GM12878 (cell line): ENCODE results near the gene SMCP. TPM values are rescaled to one million over a fixed set of nuclear protein-coding genes. Genes with fewer than 3 reads are reported as not detected.

ENCODE experiments used
- ATAC-seq: fragments of 200-7000 bp; cut with Tn5 transposase; 3 replicates; pipeline ENCODE4 v1.9.1; 2020; ENCODE audit warnings: mild to moderate bottlenecking, moderate library complexity
- BruUV-seq: library from RNA; stranded (reverse); fragments of 400-500 nt; replicated peaks from 2 replicates; lab custom pipeline; 2021; lab: Mats Ljungman, UMichigan
- CTCF ChIA-PET: fragments of 300-600 bp; sonication (Branson Sonifier 250); formaldehyde crosslinking; extraction: SDS; loops from one replicate; lab custom pipeline; 2021; ENCODE audit warnings: inconsistent platforms; lab: Yijun Ruan, JAX
- POLR2A ChIA-PET: fragments of 350-600 bp; formaldehyde crosslinking; extraction: SDS; loops from one replicate; lab custom pipeline; 2021; ENCODE audit warnings: inconsistent platforms; lab: Charles Lee
- RAD21 ChIA-PET: fragments of 300-600 bp; sonication (Branson Sonifier 250); formaldehyde crosslinking; loops from one replicate; lab custom pipeline; 2023; ENCODE audit warnings: antibody characterized with exemption; ENCODE audit not compliant: unreplicated experiment; lab: Charles Lee
- SMC1A ChIA-PET: fragments of 300-600 bp; sonication (Branson Sonifier 250); formaldehyde crosslinking; loops from one replicate; lab custom pipeline; 2023; ENCODE audit not compliant: unreplicated experiment, uncharacterized antibody; lab: Charles Lee
- DNase-seq: peaks from one replicate; pipeline ENCODE4 v3.0.0-alpha.2; 2011; ENCODE audit warnings: low read depth, low spot score
- FAIRE-seq: peaks from 3 replicates; lab custom pipeline; 2011; peaks lifted over from hg19 to GRCh38; lab: Jason Lieb, UNC
- H2AFZ ChIP-seq: 2 replicates; pipeline ENCODE4 v1.6.0; 2011; ENCODE audit warnings: low read depth, low read length, control low read depth; ENCODE audit not compliant: control insufficient read depth
- H3K27ac ChIP-seq: 2 replicates; pipeline ENCODE4 v1.5.1; 2011; ENCODE audit warnings: control low read depth; ENCODE audit not compliant: control insufficient read depth, insufficient read depth
- H3K27me3 ChIP-seq, 2 experiments: replicated peaks in 1 of 2; 2 replicates each; pipeline versions ENCODE4 v1.6.0 to v1.6.1; 2011; ENCODE audit warnings: low read length in 1 of 2; ENCODE audit not compliant: control insufficient read depth in 2 of 2, insufficient read depth in 2 of 2
- H3K36me3 ChIP-seq, 2 experiments: 2 replicates each; pipeline ENCODE4 v1.5.1; 2011; ENCODE audit warnings: low read length in 1 of 2; ENCODE audit not compliant: control insufficient read depth in 2 of 2, insufficient read depth in 2 of 2
- H3K4me1 ChIP-seq: 2 replicates; pipeline ENCODE4 v1.6.1; 2011; ENCODE audit warnings: mild to moderate bottlenecking, low read length, moderate library complexity, mixed read lengths; ENCODE audit not compliant: control insufficient read depth, insufficient read depth
- H3K4me2 ChIP-seq: 2 replicates; pipeline ENCODE4 v1.6.0; 2011; ENCODE audit warnings: control low read depth; ENCODE audit not compliant: control insufficient read depth, insufficient read depth
- H3K4me3 ChIP-seq: fragments of 200-600 bp; sonication (generic); 2 replicates; pipeline ENCODE4 v1.5.1; 2016
- H3K79me2 ChIP-seq: 2 replicates; pipeline ENCODE4 v1.6.0; 2011; ENCODE audit warnings: low read length; ENCODE audit not compliant: control insufficient read depth, insufficient read depth
- H3K9ac ChIP-seq: 2 replicates; pipeline ENCODE4 v1.8.0; 2011; ENCODE audit warnings: low read length, control low read depth, mixed read lengths; ENCODE audit not compliant: control insufficient read depth, insufficient read depth
- H3K9me3 ChIP-seq: replicated peaks from 3 replicates; pipeline ENCODE4 v1.5.1; 2011; ENCODE audit warnings: mild to moderate bottlenecking, low read length; ENCODE audit not compliant: control insufficient read depth, insufficient read depth
- H4K20me1 ChIP-seq: 2 replicates; pipeline ENCODE4 v1.6.0; 2011; ENCODE audit not compliant: control insufficient read depth, insufficient read depth
- CTCF ChIP-seq, 3 experiments: IDR thresholded peaks in 2 of 3; conservative IDR thresholded peaks in 1 of 3; 2 replicates each; pipeline ENCODE4 v1.5.1; 2011; ENCODE audit warnings: low read depth in 3 of 3, low read length in 3 of 3, mild to moderate bottlenecking in 3 of 3, control low read depth in 2 of 3, moderate library complexity in 2 of 3, inconsistent platforms in 1 of 3, mixed read lengths in 1 of 3; ENCODE audit not compliant: control insufficient read depth in 2 of 3, insufficient read depth in 1 of 3; ENCODE audit errors: extremely low read depth in 1 of 3
- PAX5 ChIP-seq: IDR thresholded peaks from 2 replicates; pipeline ENCODE4 v1.6.1; 2011; ENCODE audit warnings: low read depth, low read length, borderline replicate concordance
- RAD21 ChIP-seq: IDR thresholded peaks from 2 replicates; pipeline ENCODE4 v1.6.1; 2011; ENCODE audit warnings: mild to moderate bottlenecking, low read depth, low read length, moderate library complexity; ENCODE audit not compliant: insufficient read depth
- RUNX3 ChIP-seq: IDR thresholded peaks from 2 replicates; pipeline ENCODE4 v1.6.1; 2012; ENCODE audit warnings: low read length, inconsistent platforms
- SMC3 ChIP-seq: IDR thresholded peaks from 2 replicates; pipeline ENCODE4 v1.6.1; 2011; ENCODE audit warnings: low read length, improper control_type of control experiment, borderline replicate concordance
- YY1 ChIP-seq: IDR thresholded peaks from 2 replicates; pipeline ENCODE4 v1.6.1; 2011; ENCODE audit warnings: low read depth, mild to moderate bottlenecking, low read length
- ZBTB4 ChIP-seq: fragments of 450-650 bp; formaldehyde crosslinking; IDR thresholded peaks from 2 replicates; pipeline ENCODE4 v1.4.0; 2022; ENCODE audit warnings: mild to moderate bottlenecking, moderate library complexity
- WGBS: methylation state at CpG from one replicate; pipeline ENCODE4 v1.1.6; 2016; ENCODE audit warnings: low lambda C conversion rate; ENCODE audit not compliant: insufficient replicate concordance, insufficient coverage; ENCODE audit errors: missing lambda C conversion rate; 5-methylcytosine and 5-hydroxymethylcytosine counted together
- in situ Hi-C: fragments of 300-500 bp; cut with MboI; formaldehyde crosslinking; loops from 9 replicates; pipeline ENCODE4 v1.14.3; 2018; ENCODE audit warnings: mixed read lengths
- intact Hi-C: fragments of 100-400 bp; cut with micrococcal nuclease; formaldehyde crosslinking; loops from one replicate; pipeline ENCODE4 v1.14.2; 2022; ENCODE audit not compliant: unreplicated experiment
- polyA plus RNA-seq, 11 experiments: library from polyadenylated mRNA; depleted of rRNA in 4 of 11; unstranded in 6 of 11; stranded (reverse) in 5 of 11; fragments of >200 nt; fragmentation: Nextera tagmentation in 4 of 11; fragmentation: Illumina TruSeq in 1 of 11; extraction: Ambion mirVana in 4 of 11; extraction: Trizol in 1 of 11; gene quantifications; 1 replicate in 1 of 11; 2 replicates in 10 of 11; pipeline versions ENCODE4 v1.2.1 to v1.2.3, GENCODE V29; 2011 to 2016; ENCODE audit warnings: inconsistent platforms in 2 of 11, missing spikeins in 2 of 11, low read depth in 1 of 11
- total RNA-seq, 4 experiments: library from RNA; depleted of rRNA in 3 of 4; stranded (reverse); fragments of >200 nt in 3 of 4; fragmentation: Illumina TruSeq in 1 of 4; extraction: Trizol in 1 of 4; gene quantifications; 2 replicates each; pipeline versions ENCODE4 v1.2.1 to v1.2.3, GENCODE V29; 2013 to 2021

Gene SMCP
- total and polyA plus RNA-seq, 10 of the 15 experiments (the other 5 are each of a cell fraction or from before 2014, with no cell fraction given), result 0.16 to 0.69 (median 0.27) TPM; not detected in 7

- ChIA-PET SMC1A (interaction anchor here (0.6 to 6.0 kb wide), 18 partner anchors 8 to 407 kb away, joined by 3 to 64 read pairs (median 4); no protein-coding TSS in a partner anchor), RAD21 (interaction anchor here (0.8 to 5.4 kb wide), 9 partner anchors 37 to 359 kb away, joined by 3 to 60 read pairs (median 4); partner anchors contain the start of gene IVL), CTCF (interaction anchor here (0.5 to 7.4 kb wide), 44 partner anchors 8 to 755 kb away, joined by 3 to 106 read pairs (median 4); partner anchors contain the start of gene SMCP), POLR2A (interaction anchor here (0.7 kb wide), 1 partner anchor 322 kb away, joined by 3 read pairs; no protein-coding TSS in a partner anchor)
- H3K79me2 ChIP-seq, result no peaks in the 10 kb centered on the region
- 54% methylated on average over 17 of the region's 17 CpGs for WGBS
- in situ Hi-C loops, result loop anchor here (5.0 to 10.0 kb wide), 3 partner anchors 56 to 356 kb away; no protein-coding TSS in a partner anchor
- H3K36me3 ChIP-seq, result no peaks in the 10 kb centered on the region
- H3K4me3 ChIP-seq, result no peak overlapping the region
- no peaks in the 10 kb centered on the region for H4K20me1 ChIP-seq
- H3K27ac ChIP-seq, result peak overlapping the region; percentile 20; the same call in 1 of the 2 replicates
- intact Hi-C loops, result loop anchor here (2.0 to 10.0 kb wide), 2 partner anchors 164 to 216 kb away; partner anchors contain the start of gene SPRR1B
- no peaks in the 10 kb centered on the region for H3K9me3 ChIP-seq
- no peaks in the 10 kb centered on the region; a peak in 1 of 4 replicates for H3K27me3 ChIP-seq
- no peak for DNase-seq
- no peak overlapping the region for H3K9ac ChIP-seq
- TF ChIP-seq RUNX3 (no peak), YY1 (peak; percentile 11; the same call in 1 of the 2 replicates), ZBTB4 (CRISPR knock-in tag) (no peak), SMC3 (peak; percentile 57; the same call in 1 of the 2 replicates), PAX5 (no peak), CTCF (IDR thresholded peaks at IDR 0.05 in 2 of 3, conservative IDR thresholded peaks at IDR 0.05 in 1 of 3; ENCODE audit: control insufficient read depth in 2 of 3, extremely low read depth in 1 of 3, insufficient read depth in 1 of 3, low read depth in 3 of 3, low read length in 3 of 3) (peak; percentile 32 to 39 (median 37); a peak in 5 of 6 replicates), RAD21 (peak; percentile 75)
- H2AFZ ChIP-seq, result peak overlapping the region; percentile 40; the same call in 1 of the 2 replicates
- no TSS peak for BruUV-seq
- H3K4me1 ChIP-seq, result peaks cover 19% of the 10 kb centered on the region
- peak overlapping the region; percentile 72 for H3K4me2 ChIP-seq
- peak; percentile 58 for ATAC-seq
- FAIRE-seq, result no peak
These were observed 7.0 kb upstream of the SMCP start for GRCh38 chr1:152870831-152871730.
